ENCODE measurements around the gene ARHGAP6. TPM values are rescaled to one million over a fixed set of nuclear protein-coding genes. Genes with fewer than 3 reads are reported as not detected.
A peak's percentile ranks its signal among the peaks of the same experiment; 100 is the strongest.

ARHGAP6 gene
- total RNA-seq, 4 donors from 2014 or later, result 2.1 to 30.5 (median 4.9) TPM

GRCh38 chrX:11438380-11438723, 227.4 kb downstream of the ARHGAP6 start:
- Histone ChIP-seq H3K4me1 (no peaks in the 10 kb centered on the region), H3K27ac (peak overlapping the region in 2 of 4 donors; percentile 21 to 42), H3K4me3 (no peak overlapping the region), H3K36me3 (no peaks in the 10 kb centered on the region), H3K27me3 (no peaks in the 10 kb centered on the region), H3K9me3 (no peaks in the 10 kb centered on the region)
- no peak for DNase-seq
- TF ChIP-seq POLR2A (IDR thresholded peaks at IDR 0.05) (no peak), CTCF (IDR thresholded peaks at IDR 0.05) (no peak)

- Histone ChIP-seq H3K9me3 (no peaks in the 10 kb centered on the region), H3K36me3 (no peaks in the 10 kb centered on the region), H3K27ac (peak overlapping the region in 2 of 4 donors; percentile 21 to 42), H3K4me3 (no peak overlapping the region), H3K4me1 (no peaks in the 10 kb centered on the region), H3K27me3 (no peaks in the 10 kb centered on the region)
- TF ChIP-seq CTCF (IDR thresholded peaks at IDR 0.05) (no peak), POLR2A (IDR thresholded peaks at IDR 0.05) (no peak)
- no peak for DNase-seq
Measured at GRCh38 chrX:11437642-11438379, 227.9 kb downstream of the ARHGAP6 start.

- H3K9me3 ChIP-seq, result no peaks in the 10 kb centered on the region
- DNase-seq, result no peak
- no peak for TF ChIP-seq CTCF (IDR thresholded peaks at IDR 0.05)
- no peak for TF ChIP-seq POLR2A (IDR thresholded peaks at IDR 0.05)
- H3K36me3 ChIP-seq, result no peaks in the 10 kb centered on the region
- no peak overlapping the region for H3K27ac ChIP-seq
- H3K4me1 ChIP-seq, result no peaks in the 10 kb centered on the region
- H3K27me3 ChIP-seq, result no peaks in the 10 kb centered on the region
- H3K4me3 ChIP-seq, result no peak overlapping the region
Measured at GRCh38 chrX:11435568-11435967, 230.2 kb downstream of the ARHGAP6 start.

- TF ChIP-seq CTCF (IDR thresholded peaks at IDR 0.05), result no peak
- no peak for TF ChIP-seq POLR2A (IDR thresholded peaks at IDR 0.05)
- Histone ChIP-seq H3K27me3 (no peaks in the 10 kb centered on the region), H3K36me3 (no peaks in the 10 kb centered on the region), H3K9me3 (no peaks in the 10 kb centered on the region), H3K4me3 (no peak overlapping the region), H3K27ac (no peak overlapping the region), H3K4me1 (no peaks in the 10 kb centered on the region)
- no peak for DNase-seq
Measured at GRCh38 chrX:11434607-11435006, 231.1 kb downstream of the ARHGAP6 start.

GRCh38 chrX:11431786-11432185, 233.9 kb downstream of the ARHGAP6 start:
- Histone ChIP-seq H3K9me3 (no peaks in the 10 kb centered on the region), H3K4me1 (no peaks in the 10 kb centered on the region), H3K27ac (no peak overlapping the region), H3K36me3 (no peaks in the 10 kb centered on the region), H3K4me3 (no peak overlapping the region), H3K27me3 (no peaks in the 10 kb centered on the region)
- DNase-seq, result no peak
- TF ChIP-seq POLR2A (IDR thresholded peaks at IDR 0.05), result no peak

GRCh38 chrX:11430271-11430670, 235.4 kb downstream of the ARHGAP6 start:
- Histone ChIP-seq H3K4me3 (no peak overlapping the region), H3K36me3 (no peaks in the 10 kb centered on the region), H3K27ac (no peak overlapping the region), H3K27me3 (no peaks in the 10 kb centered on the region), H3K4me1 (no peaks in the 10 kb centered on the region), H3K9me3 (no peaks in the 10 kb centered on the region)
- TF ChIP-seq CTCF (IDR thresholded peaks at IDR 0.05) (no peak), POLR2A (IDR thresholded peaks at IDR 0.05) (no peak)
- no peak for DNase-seq

All from Peyer's patch (tissue), 4 donors.